GM19043 (cell line): ENCODE measurements around the gene CIZ1.

Experiments
- ATAC-seq: cut with Tn5 transposase; IDR thresholded peaks from one replicate; pipeline ENCODE4 v1.9.1; 2021; ENCODE audit warnings: low read depth; ENCODE audit not compliant: unreplicated experiment

The CIZ1 gene

DNA sequence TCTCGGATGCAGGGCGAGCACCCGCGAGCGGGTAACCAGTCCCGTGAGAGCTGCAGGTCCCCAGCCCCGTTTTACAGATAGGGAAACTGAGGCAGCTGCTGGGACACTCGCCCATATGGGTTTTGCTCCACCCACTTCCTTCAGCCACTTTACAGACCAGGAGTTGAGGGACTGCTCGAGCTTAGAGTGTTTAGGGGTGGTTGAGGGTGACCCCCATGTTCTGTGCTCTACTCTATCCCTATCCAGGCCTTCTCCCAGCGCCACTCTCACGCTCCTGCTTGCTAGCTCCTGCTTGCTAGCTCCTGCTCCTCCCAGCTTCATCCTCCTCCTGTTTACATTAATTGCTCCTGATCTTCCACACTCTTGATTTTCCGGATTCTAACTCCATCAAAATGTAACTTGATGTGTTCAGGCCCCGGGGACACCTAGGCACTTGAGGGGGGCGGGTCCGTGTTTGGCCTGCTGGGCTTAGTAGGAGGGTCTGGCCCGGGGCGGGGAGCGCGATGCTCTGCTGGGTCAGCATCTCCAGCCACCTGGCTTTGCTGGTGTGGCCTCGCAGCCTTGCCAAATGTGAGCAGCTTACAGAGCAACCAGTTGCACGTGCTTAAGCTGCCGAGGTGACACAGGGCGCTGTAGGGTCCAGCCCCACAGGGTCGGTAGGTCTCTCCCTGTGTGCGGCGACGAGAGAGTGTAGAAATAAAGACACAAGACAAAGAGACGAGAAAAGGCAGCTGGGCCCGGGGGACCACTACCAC lies 62.4 kb downstream of the CIZ1 start:
- ATAC-seq: no peak

DNA sequence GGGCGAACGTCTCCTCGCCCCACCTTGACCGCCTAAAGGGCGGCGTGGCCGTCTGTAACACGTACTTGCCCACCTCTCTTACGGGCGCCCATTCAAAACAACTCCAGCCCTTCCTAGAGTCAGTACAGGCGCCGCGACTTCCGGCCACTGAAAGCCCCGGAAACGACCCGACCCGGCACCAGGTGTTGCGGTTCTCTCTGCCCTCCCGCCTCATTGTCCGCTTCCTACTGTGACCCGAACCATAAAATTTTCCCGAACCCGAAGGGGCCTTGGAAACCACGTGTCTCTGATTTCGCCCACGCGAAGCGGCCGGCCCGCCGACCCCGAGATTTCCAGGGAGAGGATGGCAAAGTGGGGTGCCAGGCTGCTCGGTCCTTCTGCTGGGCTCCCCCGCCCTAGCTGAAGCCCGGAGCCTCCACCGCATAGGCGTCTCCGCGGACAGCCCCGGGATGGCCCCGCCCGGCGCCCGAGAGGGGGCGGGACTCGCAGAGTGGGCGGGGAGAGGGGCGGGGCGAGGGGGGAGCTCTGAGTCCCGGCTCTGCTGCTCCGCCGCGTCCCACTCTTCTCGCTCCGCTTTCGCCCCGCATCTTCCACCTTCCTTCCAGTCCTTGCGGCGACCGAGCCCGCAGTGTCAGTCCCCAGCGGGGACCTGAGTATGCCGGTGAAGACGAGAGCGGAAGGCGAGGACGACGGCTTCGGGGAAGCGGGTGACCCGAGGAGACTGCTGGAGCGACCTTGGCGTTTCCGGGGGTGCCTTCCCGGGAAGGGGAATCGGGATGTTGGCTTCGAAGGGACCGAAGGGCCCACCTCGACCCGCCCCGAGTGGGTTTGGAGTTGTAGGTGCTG lies 63.2 kb downstream of the CIZ1 start:
- peak; percentile 55 for ATAC-seq

DNA sequence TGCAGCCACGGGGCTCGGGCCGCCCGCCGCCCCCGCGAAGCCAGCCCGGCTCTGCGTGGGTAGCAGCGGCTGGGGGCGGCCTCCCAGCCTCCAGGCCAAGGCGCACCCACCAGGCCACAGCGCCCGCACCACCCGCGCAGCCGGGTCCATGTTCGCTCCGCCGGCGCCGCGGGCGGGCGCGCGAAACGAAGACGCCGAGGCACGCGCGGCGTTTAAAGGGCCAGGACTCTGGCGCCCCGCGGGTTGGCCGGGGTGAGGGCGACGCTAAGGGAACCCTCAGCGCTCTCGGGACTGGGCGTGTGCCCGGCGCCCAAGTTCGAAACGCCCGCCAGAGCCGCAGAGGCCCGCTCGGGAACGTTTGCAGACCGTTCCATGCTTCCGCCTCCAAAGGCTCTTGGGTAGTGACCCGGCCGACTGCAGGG lies 63.8 kb downstream of the CIZ1 start, which contains the start of gene PTGES2:
Gene PTGES2 (minus strand): TSS at position 162 of the 422 bp plus-strand sequence. CDS start 12 bp downstream, at position 150.
- peak; percentile 50 for ATAC-seq

DNA sequence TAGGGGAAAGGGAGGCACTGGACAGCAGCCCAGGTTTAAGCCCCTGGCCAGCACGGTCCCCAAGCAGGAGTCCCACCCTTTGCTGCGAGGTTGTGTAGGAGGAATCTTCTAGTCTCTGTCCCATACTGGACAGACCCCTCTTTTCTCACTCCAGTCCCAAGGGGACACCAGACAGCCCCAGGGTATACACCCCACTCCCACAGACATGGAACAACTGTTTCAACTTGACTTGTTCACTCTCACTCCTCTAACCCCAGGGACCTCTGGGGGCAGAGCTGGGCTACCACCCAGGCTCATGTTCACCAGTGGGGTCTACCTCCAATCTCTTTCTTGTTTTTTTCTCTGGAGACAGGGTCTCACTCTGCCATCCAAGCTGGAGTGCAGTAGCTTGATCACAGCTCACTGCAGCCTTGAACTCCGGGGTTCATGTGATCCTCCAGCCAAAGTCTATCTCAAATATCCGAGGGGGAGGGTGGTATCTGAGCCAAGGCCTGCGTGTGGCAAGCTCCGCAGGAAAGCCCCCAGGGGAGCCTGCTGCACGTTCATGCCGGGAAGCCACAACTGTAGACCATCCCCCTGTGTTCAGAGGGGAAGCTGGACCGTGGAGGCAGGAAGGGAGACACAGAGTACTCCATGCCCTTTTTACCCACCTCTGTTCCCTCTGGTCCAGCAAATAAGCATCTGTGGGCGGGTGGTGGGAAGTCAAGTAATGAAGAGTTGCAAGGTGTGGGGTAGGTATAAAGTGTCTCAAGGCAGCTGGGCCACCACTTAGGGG lies 65.6 kb downstream of the CIZ1 start:
- ATAC-seq: no peak

DNA sequence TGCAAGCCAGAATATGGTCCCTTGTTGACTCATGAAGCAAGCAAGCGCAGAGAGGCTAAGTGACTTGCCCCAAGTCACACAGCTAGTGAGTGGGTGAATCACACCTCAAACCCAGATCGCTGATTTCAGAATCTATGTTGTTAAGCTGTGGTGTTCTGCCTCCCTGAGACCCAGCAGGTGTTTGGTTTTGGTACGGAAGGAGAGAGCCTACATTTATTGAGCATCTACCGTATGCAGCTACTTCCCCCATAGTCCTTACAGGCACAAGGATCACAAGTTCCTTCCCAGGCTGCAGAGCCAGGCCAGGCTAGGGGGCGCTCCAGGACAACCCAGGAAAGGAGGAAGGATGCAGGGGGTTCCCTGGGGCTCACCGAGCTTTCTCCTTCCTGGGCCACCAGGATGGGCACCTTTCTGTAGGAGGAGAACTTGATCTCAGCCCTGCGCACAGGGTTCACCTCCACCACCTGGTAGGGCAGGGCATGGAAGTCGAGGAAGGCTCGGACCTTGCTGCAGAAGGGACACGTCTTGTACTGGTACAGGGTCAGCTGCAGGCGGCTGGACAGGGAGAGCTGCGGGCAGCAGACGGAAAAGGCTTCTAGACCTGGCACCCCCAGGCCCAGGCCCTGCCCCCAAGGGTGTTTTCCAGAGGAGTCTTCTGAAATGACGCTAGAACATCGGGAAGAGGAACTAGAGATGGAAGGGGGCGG lies 66.3 kb downstream of the CIZ1 start:
- no peak for ATAC-seq

DNA sequence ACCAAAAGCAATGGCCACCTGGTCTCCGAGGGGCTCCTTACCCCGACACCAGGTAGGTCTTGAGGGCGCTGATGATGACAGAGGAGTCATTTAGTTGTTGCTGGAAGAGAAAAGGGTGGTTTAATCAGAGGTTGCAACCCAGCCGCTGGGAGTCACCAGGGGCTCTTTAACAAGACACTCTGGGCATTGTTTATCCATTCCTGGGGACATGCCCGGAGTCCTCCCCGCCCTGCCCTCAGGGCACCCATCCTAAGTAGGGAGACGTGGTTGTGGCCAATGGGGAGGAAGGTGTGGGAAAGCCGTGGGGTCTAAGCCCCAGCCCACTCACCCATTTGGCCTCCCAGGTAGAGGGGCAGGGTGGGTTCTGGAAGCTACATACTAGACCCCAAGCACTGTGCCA lies 66.9 kb downstream of the CIZ1 start:
- no peak for ATAC-seq

DNA sequence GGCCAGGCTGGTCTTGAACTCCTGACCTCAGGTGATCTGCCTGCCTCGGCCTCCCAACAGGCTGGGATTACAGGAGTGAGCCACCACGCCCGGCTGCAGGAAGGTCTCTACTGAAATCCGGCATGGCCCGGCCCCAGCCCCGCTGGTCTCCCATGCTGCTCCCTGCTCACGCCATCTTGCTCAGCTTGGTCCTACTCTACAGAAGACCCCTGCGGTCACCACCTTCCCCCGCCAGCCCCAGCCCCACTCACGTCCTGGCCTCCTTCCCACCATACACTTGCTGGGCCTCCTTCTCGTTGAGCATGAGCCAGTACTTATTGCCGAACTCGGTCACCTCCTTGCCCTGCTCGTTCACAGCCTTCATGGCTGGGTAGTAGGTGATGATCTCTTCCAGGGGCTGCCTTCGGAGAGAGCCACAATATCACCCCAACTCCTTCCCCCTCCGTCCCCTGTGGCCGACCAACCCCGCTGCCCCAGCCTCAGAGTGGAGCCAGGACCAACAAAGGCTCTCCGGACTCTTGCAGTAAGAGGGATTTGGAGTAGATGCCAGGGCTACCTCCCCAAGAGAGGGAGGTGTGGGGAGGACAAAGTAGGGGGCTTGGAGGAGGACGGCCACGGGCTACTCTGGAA lies 67.8 kb downstream of the CIZ1 start:
- ATAC-seq: no peak

DNA sequence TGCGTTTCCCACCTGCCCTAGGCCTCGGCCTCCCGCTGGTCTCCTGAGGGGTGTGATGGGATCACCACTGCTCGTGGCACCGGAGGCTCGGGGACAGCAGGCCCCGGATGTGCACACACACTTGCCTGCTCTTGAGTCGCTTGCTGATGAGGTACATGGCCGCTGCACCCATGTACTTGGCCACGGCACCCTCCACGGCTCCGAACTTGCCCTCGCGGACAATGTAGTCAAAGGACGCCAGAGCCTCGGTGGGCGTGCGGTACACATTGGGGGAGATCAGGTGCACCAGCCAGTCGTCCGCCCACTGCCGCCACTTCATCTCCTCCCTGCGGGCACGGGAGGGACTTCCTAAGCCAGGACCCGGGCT lies 68.6 kb downstream of the CIZ1 start:
- no peak for ATAC-seq

DNA sequence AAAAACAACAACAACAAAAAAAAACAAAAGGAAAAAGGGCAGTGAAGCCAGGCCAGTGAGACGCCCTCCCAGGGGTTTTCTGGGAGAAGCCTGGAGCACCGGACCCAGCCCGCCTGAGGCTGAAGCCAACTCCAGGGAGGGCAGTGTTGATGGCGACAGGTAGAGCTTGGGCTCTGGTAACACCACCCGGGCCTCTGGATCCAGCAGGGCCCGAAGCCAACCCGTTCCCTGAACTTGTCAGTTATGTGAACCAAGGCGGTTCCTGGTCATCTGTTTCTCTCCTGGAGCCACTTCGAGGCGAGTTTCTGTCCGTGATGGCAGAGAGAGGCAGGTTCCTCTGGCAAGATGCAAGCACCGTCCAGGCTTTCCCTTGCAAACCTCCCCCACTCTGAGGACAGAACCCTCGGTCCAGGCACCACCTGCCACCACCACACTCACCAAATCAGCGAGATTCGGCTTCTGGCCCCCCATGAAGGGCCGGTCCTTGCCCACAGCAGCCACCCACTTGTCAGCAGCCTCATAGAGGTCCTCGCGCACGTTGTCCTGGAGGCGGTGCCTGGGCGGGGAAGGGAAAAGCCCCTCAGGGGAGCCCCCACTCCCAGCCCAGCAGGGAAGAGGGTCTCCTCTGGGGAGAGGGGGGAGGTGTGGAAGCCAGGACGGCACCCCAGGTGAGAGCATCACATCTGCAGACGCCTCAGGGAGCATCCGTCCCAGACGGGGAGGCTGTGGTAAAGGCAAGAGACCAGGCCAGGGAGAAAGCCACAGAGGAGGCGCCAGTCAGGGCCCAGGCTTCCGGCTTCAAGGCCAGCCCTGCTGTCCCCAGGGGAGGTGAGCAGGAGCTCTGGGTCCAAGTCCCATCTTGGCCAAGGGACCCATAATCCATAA lies 69.2 kb downstream of the CIZ1 start:
- ATAC-seq: no peak

DNA sequence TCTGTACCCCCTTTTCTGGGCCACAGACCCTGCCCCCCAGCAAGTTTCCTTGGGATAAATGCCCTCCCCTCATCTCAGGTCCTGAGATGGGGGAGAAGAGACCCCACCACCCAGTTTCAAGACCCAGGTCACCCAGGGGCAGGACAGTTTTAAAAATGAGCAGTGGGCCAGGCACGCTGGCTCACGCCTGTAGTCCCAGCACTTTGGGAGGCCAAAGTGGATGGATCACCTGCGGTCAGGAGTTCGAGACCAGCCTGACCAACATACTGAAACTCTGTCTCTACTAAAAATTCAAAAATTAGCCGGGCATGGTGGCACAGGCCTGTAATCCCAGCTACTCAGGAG lies 69.9 kb downstream of the CIZ1 start:
- ATAC-seq: no peak

DNA sequence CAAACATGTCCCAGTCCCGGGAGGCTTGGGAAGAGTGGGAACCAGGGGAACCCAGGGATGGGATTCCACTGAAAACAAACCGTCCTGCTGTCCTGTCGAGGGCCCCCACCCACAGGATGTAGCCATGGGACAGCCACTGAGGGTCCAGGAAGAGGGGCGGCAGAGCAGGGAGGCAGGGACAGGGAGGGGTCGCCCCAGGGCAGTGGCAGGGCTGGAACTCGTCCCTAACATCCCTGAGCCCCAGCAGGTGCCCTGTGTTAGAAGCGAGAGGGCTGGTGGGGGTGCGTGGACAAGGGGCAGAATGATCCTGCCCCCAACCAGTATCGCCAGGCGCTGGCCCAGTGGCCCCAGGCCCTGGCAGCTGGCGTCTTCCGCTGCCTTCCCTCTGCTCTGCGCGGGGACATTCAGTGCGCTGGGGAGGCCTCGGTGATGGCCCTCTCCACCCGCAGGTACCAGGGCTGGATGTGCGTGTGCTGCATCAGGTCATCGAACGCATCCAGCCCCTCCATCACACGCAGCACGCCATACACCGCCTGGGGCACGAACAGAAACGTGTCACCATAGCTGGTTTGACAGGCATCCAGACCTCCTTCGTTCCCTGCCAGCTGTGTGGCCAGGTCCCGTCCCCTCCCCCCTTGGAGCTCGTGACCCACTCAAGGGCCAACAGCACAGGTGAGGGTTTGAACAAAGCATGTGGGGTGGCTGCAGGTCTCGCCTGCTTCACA lies 70.5 kb downstream of the CIZ1 start:
- no peak for ATAC-seq

DNA sequence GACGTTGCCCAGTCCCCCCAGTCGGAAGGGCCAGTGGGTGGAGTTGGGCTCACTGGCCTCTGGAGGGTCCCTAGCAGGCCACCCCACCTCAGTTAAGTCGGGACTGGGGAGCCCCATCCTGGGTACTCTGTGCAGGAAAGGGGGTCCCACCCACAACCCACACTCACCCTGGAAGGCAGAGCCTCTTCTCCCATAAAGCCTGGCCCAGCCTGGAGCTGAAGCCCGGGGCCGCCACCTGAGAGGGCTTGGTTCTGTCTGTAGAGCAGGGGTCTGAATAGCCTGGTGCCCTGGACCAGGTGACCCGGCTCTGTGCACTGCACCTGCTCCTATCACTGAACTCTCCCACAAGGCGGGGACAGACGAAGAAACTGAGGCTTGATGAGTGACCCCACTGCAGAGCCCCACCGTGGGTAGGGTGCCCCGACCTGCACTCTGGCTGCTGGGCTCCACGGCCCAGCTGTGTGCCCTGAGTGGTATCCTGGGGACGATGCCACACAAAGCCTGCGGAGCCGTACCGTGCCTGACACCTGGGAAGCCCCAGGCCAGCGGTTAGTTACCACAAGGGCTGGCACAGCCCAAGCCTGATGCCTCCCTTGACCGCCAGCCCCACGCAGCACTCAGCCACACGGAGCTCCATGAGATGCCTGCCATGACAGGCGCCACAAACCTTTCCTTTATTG lies 71.2 kb downstream of the CIZ1 start:
- no peak for ATAC-seq

DNA sequence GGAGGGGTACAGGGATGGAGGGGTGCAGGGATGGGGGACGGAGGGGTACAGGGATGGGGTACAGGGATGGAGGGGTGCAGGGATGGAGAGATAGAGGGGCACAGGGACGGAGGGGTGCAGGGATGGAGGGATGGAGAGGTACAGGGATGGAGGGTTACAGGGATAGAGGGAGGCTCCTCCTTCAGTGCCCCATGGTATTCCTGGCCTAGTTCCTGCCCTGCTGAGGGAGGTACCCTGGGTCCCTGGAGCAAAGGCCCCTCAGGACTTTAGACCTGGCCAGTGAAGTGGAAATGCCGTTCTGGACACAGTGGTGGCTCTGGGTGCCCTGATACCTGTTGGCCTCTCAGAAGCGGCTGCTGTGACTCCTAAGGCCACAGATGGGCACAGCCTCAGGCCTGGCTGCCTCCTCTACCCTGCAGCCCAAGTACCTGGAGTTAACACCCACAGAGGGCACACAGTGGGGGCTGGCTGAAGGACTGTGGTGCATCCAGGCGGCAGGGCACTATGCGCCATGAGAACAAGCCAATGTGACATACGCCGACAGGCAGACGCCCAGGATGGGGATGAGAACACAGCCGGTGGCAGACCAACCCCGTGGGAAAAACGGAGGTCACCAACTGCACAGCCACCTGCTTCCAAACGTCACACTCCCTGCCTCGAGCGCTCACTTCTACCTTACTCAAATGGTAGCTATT lies 72.3 kb downstream of the CIZ1 start:
- no peak for ATAC-seq

DNA sequence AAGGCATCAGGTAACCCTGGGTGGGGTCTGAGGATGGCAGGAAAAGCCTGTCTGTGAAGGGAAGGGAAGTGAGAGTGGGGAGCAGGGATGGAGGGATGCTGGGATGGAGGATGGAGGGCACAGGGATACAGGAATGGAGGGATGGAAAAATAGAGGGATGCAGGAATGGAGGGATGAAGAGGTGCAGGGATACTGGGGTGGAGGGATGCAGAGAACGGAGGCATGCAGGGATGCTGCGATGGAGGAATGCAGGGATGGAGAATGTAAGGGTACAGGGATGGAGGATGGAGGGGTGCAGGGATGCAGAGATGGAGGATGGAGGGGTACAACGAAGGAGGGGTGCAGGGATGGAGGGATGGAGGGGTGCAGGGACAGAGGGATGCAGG lies 72.9 kb downstream of the CIZ1 start:
- ATAC-seq: no peak

DNA sequence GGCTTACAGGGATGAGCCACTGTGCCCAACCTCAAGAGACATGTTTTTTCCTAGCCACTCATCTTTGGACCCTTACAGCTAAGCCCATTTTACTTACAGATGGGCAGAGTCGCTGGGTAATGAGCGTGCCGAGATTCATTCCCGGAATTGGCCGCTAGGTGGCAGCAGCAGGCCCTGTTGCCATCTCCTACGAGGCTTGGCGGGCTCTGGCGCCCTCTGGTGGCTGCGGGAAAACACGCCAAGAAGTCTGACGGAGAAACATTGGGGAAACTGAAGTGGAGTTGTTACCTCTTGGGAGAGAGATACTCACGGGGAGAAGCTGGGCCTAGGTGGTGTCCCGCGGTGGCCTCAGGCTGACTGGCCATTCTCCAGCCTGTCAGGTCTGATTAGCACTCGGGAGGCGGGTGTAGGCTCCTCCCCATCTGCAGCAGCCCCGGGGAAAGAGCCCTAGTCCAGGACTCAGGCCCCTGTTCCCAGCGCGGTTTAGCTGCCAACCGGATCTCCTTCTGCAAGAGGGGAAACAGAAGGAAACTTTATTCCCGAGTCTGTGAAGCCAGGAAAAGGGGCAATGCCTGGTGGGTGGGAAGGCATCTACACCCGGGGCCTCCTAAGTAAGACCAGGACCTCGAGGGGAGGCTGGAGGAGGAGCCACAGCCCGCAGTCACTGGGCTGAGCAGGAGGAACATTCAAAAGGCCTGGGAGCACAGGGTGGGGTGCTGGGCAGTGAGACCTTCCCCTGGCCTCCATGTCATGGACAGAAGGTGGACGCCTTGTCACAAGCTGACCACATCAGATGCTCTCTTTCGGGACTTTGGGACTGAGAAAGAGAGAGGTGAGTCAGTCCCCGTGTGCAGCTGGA lies 73.5 kb downstream of the CIZ1 start:
- no peak for ATAC-seq
